EL (cell line): Measurements from ENCODE around the gene CBX7.
"Not testable (repeated sequence)": the region's sequence is repeated elsewhere in the genome, so short reads cannot be mapped to it uniquely, and the experiment has no call there.

Source experiments
- DNase-seq: peaks from one replicate; pipeline ENCODE4 v3.0.0-alpha.2; 2016

Gene CBX7

DNA sequence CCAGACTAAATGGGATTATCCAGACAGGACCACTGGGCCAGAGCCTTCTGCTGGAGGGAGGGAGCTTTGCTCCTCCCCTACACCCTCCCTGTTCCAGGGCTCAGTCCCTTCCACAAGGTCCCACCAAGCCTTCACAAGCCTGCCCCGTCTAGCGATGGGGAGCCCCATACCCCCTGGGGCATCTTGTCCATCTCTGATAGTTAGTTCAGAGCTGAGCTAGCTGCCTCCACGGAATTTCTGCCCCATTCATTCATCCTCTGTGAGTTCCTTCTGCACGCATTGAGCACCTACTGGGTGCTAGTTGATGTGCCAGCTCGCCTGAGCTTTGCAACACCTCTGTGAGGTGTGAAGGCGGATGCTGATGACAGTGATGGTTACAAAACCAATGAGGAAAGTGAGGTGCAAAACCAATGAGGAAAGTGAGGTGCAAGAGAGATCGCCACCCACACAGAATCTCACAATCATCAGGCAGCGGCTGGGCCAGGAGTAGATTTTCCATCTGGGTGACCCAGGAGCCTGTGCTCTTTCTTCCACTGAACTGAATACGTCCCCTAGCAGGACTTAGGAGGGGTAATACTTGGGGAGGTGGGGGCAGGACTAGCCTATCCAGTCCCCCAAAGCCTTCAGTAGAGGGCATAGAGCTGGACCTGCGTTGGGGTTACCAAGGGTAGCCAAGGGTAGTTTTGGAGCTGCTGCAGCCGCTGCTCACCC, 21.5 kb upstream of the CBX7 start:
- no peak for DNase-seq

DNA sequence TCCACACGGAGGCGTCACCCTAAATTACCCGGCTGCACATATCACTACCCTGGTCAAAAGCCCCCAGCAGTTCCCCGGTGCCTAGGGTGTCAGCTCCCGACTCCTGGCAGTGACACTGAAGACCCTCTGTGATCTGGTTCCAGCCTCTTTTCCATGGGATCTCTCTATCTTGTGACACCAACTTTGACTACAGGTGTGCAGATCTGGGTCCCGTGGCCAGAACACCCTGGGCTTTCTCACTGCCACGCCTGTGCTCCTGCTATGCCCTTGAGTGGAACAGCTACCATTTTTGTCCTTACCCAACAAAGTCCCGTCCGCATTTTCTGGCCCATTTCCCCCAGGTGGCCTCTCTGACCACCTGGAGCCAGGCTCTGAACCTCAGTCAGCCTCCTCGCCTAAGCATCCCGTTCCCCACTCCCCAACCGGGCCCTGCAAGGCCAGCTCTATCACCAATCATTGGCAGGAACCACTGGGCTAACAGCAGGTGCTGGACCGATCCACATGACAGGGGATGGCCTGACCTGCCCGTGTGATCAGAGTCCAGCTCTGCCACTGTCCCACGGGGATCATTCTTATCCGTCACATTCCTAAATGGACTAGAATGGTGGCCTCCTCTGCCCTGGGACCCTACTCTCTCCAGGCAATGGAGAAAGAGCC, 20.7 kb upstream of the CBX7 start:
- DNase-seq, result no peak

DNA sequence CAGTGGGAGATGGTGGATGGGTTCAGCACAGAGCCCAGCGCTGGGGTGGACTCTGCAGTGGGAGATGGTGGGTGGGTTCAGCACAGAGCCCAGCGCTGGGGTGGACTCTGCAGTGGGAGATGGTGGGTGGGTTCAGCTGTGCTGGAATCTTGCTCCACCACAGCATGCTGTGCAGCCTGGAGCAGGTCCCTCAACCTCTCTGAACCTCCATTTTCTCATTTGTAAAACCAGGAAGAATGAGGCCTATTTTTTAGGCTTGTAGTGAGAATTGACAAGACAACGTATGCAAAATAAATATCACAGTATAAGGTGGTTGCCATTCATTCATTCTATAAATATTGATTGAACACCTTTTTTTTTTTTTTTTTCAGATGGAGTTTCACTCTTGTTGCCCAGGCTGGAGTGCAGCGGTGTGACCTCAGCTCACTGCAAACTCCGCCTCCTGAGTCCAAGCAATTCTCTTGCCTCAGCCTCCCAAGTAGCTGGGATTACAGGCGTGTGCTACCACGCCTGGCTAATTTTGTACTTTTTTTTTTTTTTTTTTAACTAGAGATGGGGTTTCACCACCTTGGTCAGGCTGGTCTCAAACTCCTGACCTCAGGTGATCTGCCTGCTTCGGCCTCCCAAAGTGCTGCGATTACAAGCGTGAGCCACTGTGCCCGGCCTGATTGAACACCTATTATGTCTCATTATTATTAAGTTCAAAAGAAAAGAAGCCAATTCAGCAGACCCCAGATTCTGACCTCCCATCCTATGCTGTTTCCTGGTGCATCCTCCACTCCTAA, 20.0 kb upstream of the CBX7 start:
- DNase-seq, result not testable (repeated sequence)

DNA sequence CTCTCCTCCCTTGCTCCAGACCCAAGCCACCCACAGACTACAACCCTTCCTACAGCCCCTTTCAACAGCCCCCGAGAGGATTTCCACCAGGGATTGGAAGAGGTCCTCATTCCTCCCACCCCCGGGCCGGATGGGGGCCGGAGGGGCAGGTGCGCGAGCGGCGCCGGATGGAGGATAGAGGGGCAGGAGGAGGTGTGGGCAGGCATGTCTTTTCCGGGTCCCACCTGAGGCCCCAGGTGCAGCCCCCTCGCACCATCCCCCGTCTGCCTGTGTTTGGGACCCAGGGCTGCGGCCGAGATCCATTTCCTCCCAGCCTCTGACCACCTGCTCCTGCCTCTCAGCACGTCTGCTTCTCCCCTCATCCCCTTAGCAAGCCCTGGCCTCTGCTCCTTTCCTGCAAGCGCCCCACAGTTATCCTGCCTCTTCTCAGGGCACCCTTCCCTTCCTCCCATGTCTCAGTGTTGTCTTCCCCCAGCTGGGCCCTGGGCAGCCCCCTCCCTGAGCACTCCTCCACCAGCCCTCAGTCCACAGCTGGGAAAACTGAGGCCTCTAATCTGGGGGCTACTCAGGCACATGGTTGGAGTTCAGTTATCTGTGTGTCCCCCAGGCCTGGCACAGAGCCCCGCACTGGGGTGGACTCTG, 19.3 kb upstream of the CBX7 start:
- DNase-seq, result no peak

DNA sequence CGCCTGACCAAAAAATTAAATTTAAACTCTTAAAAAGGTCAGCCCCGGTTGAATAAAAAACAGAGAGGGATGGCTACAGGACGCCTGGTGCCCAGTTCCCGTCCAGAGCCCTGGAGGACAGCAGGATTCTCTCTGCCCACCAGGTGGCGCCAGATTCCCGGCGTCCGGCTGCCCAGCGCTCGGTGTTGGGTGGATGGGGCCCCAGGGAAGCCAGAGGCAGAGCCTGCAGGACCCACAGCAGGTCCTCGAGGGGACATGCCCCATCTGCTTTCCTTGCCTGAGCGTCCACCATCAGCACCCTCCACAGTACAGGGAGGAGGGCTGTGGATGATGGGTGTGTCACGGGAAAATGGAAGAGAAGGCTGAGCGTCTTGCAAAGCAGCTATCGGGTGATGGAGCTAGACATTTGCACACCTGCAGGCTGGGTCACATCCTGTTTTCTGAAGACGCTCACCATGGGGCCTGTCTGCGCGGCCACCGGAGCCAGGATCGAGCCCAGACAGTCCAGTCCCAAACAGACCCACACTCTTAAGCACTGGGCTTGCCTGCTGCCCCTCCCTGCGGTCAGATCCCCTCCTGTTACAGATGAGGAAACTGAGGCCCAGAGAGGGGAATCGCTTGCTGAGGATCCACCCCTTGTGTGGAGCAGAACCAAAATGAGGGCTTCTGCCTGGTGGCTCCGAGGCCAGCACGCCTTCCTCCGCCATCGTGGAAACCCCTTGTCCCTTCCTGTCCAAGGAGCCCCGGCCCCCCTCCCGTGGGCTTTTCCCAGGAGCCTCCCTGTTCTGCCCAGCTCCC, 18.5 kb upstream of the CBX7 start:
- peak; percentile 77 for DNase-seq

DNA sequence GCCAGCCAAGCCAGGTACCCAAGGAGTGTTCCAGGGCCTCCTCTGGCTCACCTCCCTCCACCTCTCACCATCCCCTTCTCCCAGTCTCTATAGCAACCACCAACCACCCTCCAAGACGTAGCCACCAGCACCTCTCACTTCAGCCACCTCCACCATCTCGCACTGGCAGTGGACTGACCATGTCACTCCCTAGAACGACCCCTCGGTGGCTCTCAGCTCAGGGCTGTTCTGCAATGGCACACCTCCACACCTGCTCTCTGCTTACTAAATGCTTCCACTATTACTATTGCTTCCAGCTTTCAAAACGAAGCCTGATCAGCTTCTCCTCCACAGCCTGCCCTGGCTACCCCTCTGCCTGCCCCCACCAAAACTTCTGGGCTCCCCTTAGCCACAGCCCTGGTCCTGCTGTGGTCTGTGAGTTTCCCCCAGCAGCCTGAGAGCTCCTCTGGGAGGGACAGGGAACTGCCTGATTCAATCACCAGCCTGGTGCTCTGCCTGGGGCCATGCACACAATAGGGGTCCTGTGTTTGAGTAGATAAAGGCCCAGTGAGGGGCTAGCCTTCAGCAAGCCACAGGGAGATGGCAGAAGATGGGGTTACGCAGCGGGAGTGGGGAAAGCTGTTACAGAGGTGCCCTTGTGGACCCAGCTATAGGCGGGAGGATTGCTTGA, 17.5 kb upstream of the CBX7 start:
- no peak for DNase-seq

DNA sequence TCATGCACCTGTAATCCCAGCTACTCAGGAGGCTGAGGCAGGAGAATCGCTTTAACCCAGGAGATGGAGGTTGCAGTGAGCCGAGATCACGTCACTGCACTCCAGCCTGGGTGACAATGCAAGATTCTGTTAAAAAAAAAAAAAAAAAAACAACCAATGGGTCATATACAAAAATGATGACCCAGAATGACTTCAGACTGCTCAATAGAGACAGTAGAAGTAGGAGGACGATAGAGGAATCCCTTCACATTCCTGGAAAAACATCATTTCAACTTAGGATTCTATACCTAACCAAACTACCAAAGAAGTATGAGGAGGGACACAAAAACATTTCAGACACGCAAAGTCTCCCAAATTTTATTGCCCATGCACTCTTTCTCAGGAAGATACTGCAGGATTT, 14.1 kb upstream of the CBX7 start:
- DNase-seq, result no peak

DNA sequence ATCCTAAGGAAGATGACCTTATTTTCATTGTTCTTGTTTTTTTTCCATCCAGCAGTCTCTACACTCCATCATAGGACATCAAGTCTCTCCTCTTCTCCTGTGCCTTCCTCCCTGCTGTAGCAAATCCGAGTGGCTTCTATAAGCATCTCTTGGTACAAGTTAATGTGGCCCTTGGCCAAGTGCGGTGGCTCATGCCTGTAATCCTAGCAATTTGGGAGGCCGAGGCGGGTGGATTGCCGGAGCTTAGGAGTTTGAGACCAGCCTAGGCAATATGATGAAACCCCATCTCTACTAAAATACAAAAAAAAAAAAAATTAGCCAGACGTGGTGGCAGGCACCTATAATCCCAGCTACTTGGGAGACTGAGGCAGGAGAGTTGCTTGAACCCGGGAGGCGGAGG, 3.6 kb upstream of the CBX7 start:
- DNase-seq, result not testable (repeated sequence)

DNA sequence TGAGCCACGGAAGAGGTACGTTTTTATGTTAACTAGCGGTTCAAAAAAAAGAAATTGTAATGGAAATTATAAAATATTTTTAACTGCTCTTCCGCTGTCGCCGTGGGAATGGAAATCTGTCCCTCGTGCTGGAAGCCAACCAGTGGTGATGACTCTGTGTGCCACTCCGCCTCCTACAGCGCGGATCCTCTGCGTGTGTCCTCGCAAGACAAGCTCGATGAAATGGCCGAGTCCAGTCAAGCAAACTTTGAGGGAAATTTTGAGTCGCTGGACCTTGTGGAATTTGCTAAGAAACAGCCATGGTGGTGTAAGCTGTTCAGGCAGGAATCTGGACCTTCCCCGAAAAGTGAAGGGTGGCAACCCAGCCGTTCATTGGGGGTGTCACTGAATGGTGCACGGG, 2.9 kb upstream of the CBX7 start:
- no peak for DNase-seq

DNA sequence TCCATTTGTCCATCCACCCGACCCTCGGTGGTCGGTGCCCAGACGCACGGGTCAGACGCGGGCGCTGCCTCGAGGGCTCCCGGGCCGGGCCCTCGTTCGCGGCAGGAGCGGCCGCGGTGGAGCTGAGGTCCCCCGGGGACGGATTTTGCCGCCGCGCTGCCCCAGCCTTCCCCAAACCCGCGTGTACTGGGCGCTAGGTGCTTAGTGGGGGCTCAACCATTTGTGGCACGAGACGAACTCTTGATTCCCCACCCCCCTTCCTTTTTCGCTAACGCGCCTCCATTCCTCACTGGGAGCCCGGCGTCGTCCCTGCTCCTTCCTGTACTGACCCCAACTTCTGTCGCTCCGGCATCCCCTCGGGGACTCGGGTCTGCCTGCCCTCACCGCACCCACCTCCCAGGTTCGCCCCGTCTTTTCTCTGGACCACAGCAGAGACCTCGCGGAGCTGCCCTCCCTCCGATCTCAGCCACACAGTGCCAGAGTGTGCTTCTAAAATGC, 789 bp upstream of the CBX7 start:
- no peak for DNase-seq

DNA sequence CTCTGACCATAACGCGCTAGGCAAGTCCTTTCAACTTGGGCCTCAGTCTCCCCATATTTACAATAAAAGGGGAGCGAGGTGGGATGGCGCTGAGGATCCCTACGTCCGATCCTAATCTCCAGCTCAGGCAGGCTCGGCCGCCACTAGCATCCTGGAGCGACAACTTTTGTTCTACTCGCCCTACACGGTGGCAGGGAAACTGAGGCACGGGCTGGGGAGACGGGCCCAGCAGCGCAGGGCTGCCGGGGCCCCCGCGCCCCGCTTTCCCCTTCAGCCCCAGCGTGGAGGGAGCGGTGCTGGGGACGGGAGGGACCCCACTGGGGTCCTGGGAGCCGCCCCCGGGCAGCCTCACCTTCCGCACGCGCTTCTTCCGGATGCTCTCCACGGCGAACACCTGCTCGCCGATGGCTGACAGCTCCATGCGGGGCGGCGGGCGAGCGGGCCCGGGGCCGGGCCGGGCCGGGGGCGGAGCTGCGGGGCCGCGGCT, 413 bp downstream of the CBX7 start:
- DNase-seq, result no peak

DNA sequence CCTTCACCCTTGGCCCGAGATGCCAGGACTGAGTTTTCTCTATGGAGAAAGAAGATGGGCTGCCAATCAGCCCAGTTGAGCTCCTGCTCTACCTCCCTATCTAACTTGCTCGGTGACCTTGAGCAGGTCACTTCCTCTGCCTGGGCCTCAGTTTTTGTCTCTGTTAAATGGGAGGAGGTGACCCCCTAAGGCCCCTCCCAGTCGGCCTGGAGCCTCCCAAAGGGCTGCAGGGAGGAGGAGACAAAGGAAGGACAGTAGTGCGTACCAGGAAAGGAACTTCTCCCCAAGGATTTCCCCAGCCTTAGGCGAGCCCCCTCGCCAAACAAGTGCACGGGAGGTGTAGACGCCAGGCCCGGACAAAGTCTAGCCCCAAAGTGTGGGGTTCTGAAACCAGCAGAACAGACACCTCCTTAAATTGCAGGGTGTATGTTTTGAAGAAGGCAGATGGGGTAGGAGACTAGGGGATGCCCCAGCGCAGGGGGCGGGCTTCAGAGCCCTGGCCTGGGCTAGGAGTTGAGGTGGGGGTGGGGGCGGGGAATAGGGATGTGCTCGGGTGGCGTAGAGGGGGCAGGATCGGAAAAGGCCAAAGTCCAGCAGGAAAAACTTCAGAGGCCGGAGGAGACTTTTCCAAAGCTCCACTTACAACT, 1.0 kb downstream of the CBX7 start:
- no peak for DNase-seq

DNA sequence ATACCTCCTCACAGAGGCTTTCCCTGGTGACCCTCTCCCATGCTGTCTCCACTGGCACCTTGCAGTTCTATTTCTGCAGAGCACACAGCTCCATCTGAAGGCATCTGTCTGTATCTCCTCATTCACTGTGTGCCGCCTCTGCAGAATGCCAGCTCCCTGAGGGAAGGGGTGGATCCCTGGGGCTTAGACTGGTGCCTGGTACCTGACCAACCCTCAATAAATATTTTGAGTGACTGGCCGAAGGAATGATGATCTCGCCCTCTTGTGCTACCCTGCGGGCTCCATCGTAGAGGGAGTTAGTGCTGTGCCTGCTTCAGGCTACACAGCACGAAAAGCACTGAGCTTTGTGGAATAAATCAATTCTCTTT, 1.6 kb downstream of the CBX7 start:
- DNase-seq, result no peak

DNA sequence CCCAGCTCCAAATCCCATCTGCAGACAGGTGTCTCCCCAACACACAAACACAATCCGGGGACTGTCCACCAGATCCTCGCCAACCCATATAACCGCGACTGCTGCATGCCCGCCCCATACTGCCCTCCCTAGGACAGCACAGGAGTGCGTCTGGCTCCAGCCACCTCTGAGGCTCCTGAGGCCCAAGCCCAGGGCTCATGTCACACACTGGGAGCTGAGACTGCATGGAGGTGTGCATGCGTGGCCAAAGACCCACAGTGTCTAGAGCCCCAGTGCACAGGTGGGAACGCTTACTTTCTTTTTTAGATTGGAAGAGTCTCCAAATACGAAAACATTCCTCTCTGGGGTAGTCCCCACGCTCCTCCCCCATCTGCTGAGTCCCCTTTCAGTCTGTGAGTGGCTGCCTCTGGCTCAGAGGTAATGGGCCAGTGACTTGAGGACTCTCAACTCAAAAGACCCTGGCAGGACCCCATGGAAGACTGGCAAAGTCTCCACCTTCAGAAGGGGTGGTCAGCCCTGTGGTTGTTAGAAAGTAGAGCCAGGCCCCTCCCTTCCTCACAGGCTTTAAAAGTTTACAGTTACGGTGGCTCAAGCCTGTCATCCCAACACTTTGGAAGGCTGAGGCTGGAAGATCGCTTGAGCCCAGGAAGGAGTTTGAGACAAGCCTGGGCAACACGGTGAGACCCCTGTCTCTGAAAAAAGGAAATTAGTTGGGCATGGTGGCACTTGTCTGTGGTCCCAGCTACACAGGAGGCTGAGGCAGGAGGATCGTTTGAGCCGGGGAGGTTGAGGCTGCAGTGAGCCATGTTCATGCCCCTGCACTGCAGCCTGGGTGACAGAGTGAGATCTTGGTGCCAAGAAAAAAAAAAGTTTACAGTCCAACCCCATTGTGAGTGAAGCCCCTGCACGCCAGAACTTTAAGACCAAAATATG, 2.3 kb downstream of the CBX7 start:
- DNase-seq, result no peak

DNA sequence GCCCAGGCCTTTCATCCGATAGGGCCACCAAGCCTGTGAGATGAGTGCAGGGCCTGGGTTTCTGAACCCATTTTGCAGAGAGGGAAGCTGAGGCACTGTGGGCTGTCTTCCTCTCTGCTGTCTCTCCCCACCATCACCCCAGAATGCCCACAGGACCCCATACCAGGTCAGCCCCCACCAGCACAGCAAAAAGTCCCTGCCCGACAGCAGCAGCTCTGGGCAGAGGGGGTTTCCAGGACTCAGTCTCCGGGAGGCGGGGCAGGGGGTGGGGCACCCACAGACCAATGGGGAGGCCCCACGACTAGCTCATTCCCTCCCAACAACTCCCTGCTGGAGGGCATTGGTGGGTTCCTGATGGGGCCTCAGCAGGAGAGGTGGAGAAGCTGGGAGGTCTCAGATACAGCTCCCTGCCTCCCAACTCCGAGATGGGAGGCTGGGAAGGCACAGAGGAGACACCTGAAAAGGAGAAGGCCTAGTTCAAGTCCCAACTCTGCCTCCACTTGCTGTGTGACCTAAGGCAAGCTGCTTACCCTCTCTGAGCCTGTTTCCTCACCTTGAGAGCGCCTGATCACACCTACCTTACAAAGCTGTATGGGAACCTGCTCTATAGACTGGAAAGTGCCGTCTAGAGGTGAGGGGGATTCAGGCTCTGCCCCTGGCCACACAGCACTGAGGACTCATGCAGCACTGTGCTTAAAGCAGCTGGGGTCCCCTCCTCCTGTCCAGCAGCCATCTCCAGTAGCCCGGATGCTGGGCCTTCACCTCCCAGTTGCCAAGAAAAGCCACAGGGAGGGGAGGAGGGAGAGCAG, 3.5 kb downstream of the CBX7 start:
- DNase-seq, result peak; percentile 21

DNA sequence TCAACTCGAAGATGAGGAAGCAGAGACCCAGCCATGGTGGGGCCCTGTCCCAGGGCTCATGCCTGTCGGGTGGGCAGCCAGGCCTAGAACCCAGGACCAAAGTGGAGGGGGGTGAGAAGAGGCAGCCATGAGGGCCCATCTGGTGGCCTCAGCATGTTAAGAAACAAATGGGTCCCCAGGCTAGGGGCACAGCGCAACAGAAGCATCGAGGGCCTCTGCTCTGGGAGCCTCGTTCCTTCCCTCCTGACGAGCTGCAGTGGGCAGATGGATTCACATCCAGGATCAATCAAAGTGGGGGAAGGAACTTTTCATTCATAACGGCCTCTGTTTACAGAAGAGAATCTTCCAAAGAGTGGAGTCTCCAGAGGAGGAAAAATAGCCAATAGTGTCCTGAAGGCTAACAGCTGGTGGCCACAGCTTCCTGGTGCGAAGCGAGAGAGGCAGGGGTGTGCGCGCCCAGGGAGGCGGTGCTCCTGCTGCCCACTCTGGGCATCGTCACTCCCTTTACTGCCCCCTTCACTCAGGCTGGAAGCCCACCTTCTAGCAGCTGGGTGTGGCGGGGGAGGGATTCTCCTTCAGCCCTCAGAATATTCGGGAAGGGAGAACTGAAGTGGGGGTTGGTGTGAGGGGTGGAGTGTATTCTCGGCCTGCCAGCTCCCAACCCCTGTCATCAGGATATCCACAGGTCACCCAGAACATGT, 4.3 kb downstream of the CBX7 start:
- DNase-seq, result no peak

DNA sequence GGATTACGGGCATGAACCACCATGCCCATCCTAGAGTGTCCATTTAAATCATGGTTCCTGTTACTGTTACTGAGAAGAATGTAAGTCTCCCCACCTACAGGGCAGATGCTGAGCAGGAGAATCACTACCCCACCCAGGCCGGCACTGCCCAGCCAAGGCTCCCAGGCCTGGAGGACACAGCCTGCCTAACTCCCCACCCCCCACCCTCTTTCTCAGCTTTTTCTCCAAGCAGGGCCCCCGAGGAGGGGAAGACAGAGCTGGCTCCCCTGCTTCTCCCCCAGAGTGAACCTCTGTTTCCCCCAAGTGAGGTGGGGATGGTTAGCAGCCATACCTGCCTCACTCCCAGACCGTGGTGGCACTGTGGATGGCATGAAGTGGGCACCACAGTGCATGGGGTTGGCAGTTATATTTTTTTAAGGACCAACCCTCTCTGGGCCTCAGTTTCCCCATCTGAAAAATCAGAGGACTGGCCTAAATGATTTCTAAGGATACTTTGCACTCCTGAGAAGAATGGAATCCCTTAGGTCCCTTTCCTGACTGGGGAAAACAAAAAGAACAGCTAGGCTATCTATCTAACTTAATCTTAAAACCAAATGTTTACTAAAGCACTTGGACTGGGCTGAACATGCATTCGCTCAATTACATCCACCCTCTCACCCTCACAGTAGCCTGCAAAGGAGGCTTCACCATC, 5.0 kb downstream of the CBX7 start:
- no peak for DNase-seq
